ENCODE measurements around the gene OR11H7.
"Not testable (repeated sequence)": the region's sequence is repeated elsewhere in the genome, so short reads cannot be mapped to it uniquely, and the experiment has no call there.

OR11H7 gene

DNA sequence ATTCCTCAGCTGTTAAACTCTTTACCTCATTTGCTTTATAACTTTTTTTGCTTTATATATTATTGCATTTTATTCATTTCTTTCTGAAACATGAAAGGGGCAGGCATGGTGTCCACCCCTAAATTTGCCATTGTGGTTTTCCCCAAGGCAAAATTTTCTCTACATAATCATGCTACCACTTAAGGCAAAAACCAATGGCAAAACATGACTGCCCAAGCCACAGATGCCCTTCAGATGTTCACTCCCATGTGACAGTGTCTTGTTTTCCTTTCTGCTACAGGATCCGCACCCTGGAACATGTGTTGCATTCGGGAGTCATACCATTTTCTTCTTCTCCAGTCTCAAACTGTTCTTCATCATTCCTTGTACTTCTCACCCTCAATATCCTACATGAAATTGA lies 48.6 kb downstream of the OR11H7 start:
- DNase-seq (ENCODE audit: low read depth in 2 of 2, low spot score in 1 of 2): no peak

DNA sequence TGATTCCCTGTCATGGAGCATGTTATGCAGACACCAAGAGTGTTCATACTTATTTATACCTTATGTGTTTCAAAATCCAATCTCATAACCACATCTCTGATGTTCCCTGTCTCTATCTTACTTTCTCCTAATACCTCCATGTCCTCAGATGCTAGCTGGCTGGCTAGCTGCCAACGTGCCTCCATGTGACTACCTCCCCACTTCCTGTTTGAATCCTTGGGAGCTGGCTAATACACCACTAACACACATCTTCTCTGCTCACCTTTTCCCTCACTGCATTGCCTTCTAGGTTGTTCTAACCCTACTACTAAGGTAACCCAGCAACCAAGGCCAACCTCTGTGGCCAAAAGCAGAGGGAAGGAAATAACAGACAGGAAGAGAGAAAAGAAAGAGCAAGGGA lies 49.6 kb downstream of the OR11H7 start:
- DNase-seq (ENCODE audit: low read depth in 2 of 2, low spot score in 1 of 2): no peak

DNA sequence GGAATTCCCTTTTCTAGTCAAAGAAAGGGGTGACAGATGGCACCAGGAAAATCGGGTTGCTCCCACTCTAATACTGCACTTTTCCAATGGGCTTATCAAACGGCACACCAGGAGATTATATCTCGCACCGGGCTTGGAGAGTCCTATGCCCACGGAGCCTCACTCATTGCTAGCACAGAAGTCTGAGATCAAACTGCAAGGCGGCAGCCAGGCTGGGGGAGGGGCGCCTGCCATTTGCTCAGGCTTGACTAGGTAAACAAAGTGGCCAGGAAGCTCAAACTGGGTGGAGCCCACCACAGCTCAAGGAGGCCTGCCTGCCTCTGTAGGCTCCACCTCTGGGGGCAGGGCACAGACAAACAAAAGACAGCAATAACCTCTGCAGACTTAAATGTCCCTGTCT lies 51.5 kb downstream of the OR11H7 start:
- DNase-seq (ENCODE audit: low read depth in 2 of 2, low spot score in 1 of 2): not testable (repeated sequence)
